Breast epithelium (tissue), 3 donors: ENCODE results near the gene CIPC.

ENCODE experiments used
- CTCF ChIP-seq, 3 donors: fragments of 450-650 bp; IDR thresholded peaks; one replicate each; pipeline ENCODE4 v1.5.1; 2016 to 2017; ENCODE audit warnings: antibody characterized with exemption in 3 of 3, mild to moderate bottlenecking in 3 of 3, moderate library complexity in 3 of 3
- POLR2A ChIP-seq: fragments of 450-650 bp; IDR thresholded peaks from one replicate; pipeline ENCODE4 v1.6.1; 2016; ENCODE audit warnings: antibody characterized with exemption, mild to moderate bottlenecking, moderate library complexity

- TF ChIP-seq CTCF (IDR thresholded peaks at IDR 0.05) (no peak), POLR2A (no peak)
Measured at GRCh38 chr14:77139022-77139421, 41.0 kb downstream of the CIPC start.
